T47D (cell line): ENCODE measurements around the gene SPAG9.

ENCODE experiments used
- DNase-seq, 2 experiments: peaks; one replicate each; pipeline versions ENCODE4 v3.0.0 to v3.0.0-alpha.2; 2011 to 2012; ENCODE audit warnings: low read depth in 1 of 2, low spot score in 1 of 2
- JUND ChIP-seq: IDR thresholded peaks from 2 replicates; pipeline ENCODE4 v1.6.1; 2012; ENCODE audit warnings: low read depth
- in situ Hi-C: cut with HindIII; loops from 2 replicates; pipeline ENCODE4 v1.10.0; 2016; ENCODE audit warnings: low sequenced_read_pairs, low pct_unique_long_range_greater_than_20kb

The SPAG9 gene

GRCh38 chr17:50976951-50977472, 143.7 kb downstream of the SPAG9 start:
- TF ChIP-seq JUND = no peak
- in situ Hi-C loops = no loop called here
- DNase-seq = no peak

- DNase-seq = no peak
- no peak for TF ChIP-seq JUND
- in situ Hi-C loops = no loop called here
These were observed 146.8 kb downstream of the SPAG9 start for GRCh38 chr17:50973557-50974494.

- no peak for DNase-seq
- no peak for TF ChIP-seq JUND
- in situ Hi-C loops = no loop called here
These were observed 148.1 kb downstream of the SPAG9 start for GRCh38 chr17:50972577-50972976.

GRCh38 chr17:50967795-50968194, 152.9 kb downstream of the SPAG9 start:
- in situ Hi-C loops = no loop called here
- DNase-seq = no peak
- no peak for TF ChIP-seq JUND

GRCh38 chr17:50966163-50966666, 154.5 kb downstream of the SPAG9 start:
- TF ChIP-seq JUND = no peak
- in situ Hi-C loops = no loop called here
- DNase-seq = no peak

GRCh38 chr17:50963139-50963538, 157.5 kb downstream of the SPAG9 start:
- in situ Hi-C loops = no loop called here
- DNase-seq = no peak
- no peak for TF ChIP-seq JUND

- no peak for DNase-seq
- in situ Hi-C loops = no loop called here
- no peak for TF ChIP-seq JUND
These were observed 159.1 kb downstream of the SPAG9 start for GRCh38 chr17:50961282-50962220.

GRCh38 chr17:50959341-50959740, 161.3 kb downstream of the SPAG9 start:
- TF ChIP-seq JUND = no peak
- DNase-seq = no peak
- in situ Hi-C loops = no loop called here

- no peak for TF ChIP-seq JUND
- peak in 1 of 2 experiments; percentile 66 for DNase-seq
- in situ Hi-C loops = no loop called here
These were observed 162.8 kb downstream of the SPAG9 start for GRCh38 chr17:50957600-50958575.

GRCh38 chr17:50956750-50957523, 163.7 kb downstream of the SPAG9 start:
- no peak for TF ChIP-seq JUND
- in situ Hi-C loops = no loop called here
- DNase-seq = peak in 1 of 2 experiments; percentile 83

- no peak for DNase-seq
- in situ Hi-C loops = no loop called here
- TF ChIP-seq JUND = no peak
These were observed 164.3 kb downstream of the SPAG9 start for GRCh38 chr17:50956409-50956749.
